HepG2 (cell line): ENCODE data around the gene GRIN2D. TPM values are rescaled to one million over a fixed set of nuclear protein-coding genes. Genes with fewer than 3 reads are reported as not detected.

Experiments
- CCDC6 ChIP-seq: sonication (generic); formaldehyde crosslinking; IDR thresholded peaks from 2 replicates; pipeline ENCODE4 v1.8.1; 2022; ENCODE audit warnings: mild to moderate bottlenecking, missing genetic modification reagents, moderate library complexity
- EP300 ChIP-seq, 3 experiments: sonication (generic) in 1 of 3; formaldehyde crosslinking in 1 of 3; IDR thresholded peaks; 2 replicates each; pipeline versions ENCODE4 v1.5.1 to v1.6.1; 2011 to 2020; ENCODE audit warnings: low read depth in 2 of 3, low read length in 2 of 3, borderline replicate concordance in 1 of 3, improper control_type of control experiment in 1 of 3, mild to moderate bottlenecking in 1 of 3, missing genetic modification reagents in 1 of 3, moderate library complexity in 1 of 3
- ESRRA ChIP-seq: sonication (generic); formaldehyde crosslinking; IDR thresholded peaks from 2 replicates; pipeline ENCODE4 v1.5.1; 2020; ENCODE audit warnings: mild to moderate bottlenecking, low read depth, missing genetic modification reagents
- GABPB1 ChIP-seq: IDR thresholded peaks from 2 replicates; pipeline ENCODE4 v1.6.1; 2016; ENCODE audit warnings: mild to moderate bottlenecking, missing genetic modification reagents, moderate library complexity, missing compliant biosample characterization
- GZF1 ChIP-seq: sonication (generic); formaldehyde crosslinking; IDR thresholded peaks from 2 replicates; pipeline ENCODE4 v1.5.1; 2020; ENCODE audit warnings: mild to moderate bottlenecking, missing genetic modification reagents
- HOXA3 ChIP-seq: sonication (generic); formaldehyde crosslinking; IDR thresholded peaks from 2 replicates; pipeline ENCODE4 v1.5.0; 2020; ENCODE audit warnings: missing genetic modification reagents
- HOXD1 ChIP-seq: sonication (generic); formaldehyde crosslinking; IDR thresholded peaks from 2 replicates; pipeline ENCODE4 v1.5.0; 2020; ENCODE audit warnings: missing genetic modification reagents
- KDM5B ChIP-seq: sonication (generic); formaldehyde crosslinking; IDR thresholded peaks from 2 replicates; pipeline ENCODE4 v1.4.0; 2020; ENCODE audit warnings: missing genetic modification reagents, mild to moderate bottlenecking, borderline replicate concordance
- PHF21A ChIP-seq: sonication (generic); formaldehyde crosslinking; IDR thresholded peaks from 2 replicates; pipeline ENCODE4 v1.5.0; 2020; ENCODE audit warnings: mild to moderate bottlenecking, missing genetic modification reagents
- RBM22 ChIP-seq: fragments of 200-400 bp; formaldehyde crosslinking; optimal IDR thresholded peaks from 2 replicates; pipeline ENCODE3; 2017; ENCODE audit warnings: mild to moderate bottlenecking, low read length, moderate library complexity
- SMARCE1 ChIP-seq: fragments of 450-650 bp; IDR thresholded peaks from 2 replicates; pipeline ENCODE4 v1.6.1; 2017; ENCODE audit warnings: borderline replicate concordance
- SMYD3 ChIP-seq: sonication (generic); formaldehyde crosslinking; IDR thresholded peaks from 2 replicates; pipeline ENCODE4 v1.8.1; 2023; ENCODE audit warnings: mild to moderate bottlenecking, missing genetic modification reagents
- ZFP62 ChIP-seq: sonication (generic); formaldehyde crosslinking; IDR thresholded peaks from 2 replicates; pipeline ENCODE4 v1.4.0; 2020; ENCODE audit warnings: missing genetic modification reagents
- ZKSCAN5 ChIP-seq: sonication (generic); formaldehyde crosslinking; IDR thresholded peaks from 2 replicates; pipeline ENCODE4 v1.5.1; 2020; ENCODE audit warnings: mild to moderate bottlenecking, missing genetic modification reagents
- ZNF260 ChIP-seq: sonication (generic); formaldehyde crosslinking; IDR thresholded peaks from 2 replicates; pipeline ENCODE4 v1.4.0; 2020; ENCODE audit warnings: missing genetic modification reagents, low read depth, mild to moderate bottlenecking, borderline replicate concordance
- ZNF430 ChIP-seq: sonication (generic); formaldehyde crosslinking; IDR thresholded peaks from 2 replicates; pipeline ENCODE4 v1.9.0; 2021; ENCODE audit warnings: mild to moderate bottlenecking, missing genetic modification reagents
- polyA plus RNA-seq, 8 experiments: library from polyadenylated mRNA; depleted of rRNA in 3 of 8; stranded (reverse) in 7 of 8; unstranded in 1 of 8; fragments of >200 nt; fragmentation: Illumina TruSeq in 4 of 8; extraction: Trizol in 4 of 8; gene quantifications; 2 replicates each; pipeline versions ENCODE4 v1.2.1 to v1.2.3, GENCODE V29; 2011 to 2016; ENCODE audit warnings: low read depth in 4 of 8, missing spikeins in 1 of 8, mixed read lengths in 1 of 8; ENCODE audit not compliant: insufficient read depth in 1 of 8
- total RNA-seq, 5 experiments: library from RNA; depleted of rRNA; stranded (reverse); fragments of >200 nt; fragmentation: Illumina TruSeq; extraction: Trizol; gene quantifications; 2 replicates each; pipeline ENCODE4 v1.2.3, GENCODE V29; 2016; ENCODE audit warnings: low read depth in 1 of 5
- TF ChIP-seq, protein P1 (sequence below): sonication (generic); formaldehyde crosslinking; IDR thresholded peaks from 2 replicates; pipeline ENCODE4 v1.4.0; 2020; ENCODE audit warnings: missing genetic modification reagents, borderline replicate concordance
- TF ChIP-seq, protein P2 (sequence below), 2 experiments: sonication (generic) in 1 of 2; formaldehyde crosslinking in 1 of 2; IDR thresholded peaks; 2 replicates each; pipeline versions ENCODE4 v1.6.1 to v1.9.0; 2014 to 2022; ENCODE audit warnings: antibody characterized with exemption in 1 of 2, borderline replicate concordance in 1 of 2, inconsistent platforms in 1 of 2, low read depth in 1 of 2, missing genetic modification reagents in 1 of 2
- TF ChIP-seq, protein P3 (sequence below): sonication (generic); formaldehyde crosslinking; IDR thresholded peaks from 2 replicates; pipeline ENCODE4 v1.8.1; 2023; ENCODE audit warnings: missing genetic modification reagents, mild to moderate bottlenecking, borderline replicate concordance

GRIN2D gene
- total and polyA plus RNA-seq, 2 of the 13 experiments (the other 11 are each of a cell fraction or from before 2014, with no cell fraction given): 0.02 to 0.13 TPM

DNA sequence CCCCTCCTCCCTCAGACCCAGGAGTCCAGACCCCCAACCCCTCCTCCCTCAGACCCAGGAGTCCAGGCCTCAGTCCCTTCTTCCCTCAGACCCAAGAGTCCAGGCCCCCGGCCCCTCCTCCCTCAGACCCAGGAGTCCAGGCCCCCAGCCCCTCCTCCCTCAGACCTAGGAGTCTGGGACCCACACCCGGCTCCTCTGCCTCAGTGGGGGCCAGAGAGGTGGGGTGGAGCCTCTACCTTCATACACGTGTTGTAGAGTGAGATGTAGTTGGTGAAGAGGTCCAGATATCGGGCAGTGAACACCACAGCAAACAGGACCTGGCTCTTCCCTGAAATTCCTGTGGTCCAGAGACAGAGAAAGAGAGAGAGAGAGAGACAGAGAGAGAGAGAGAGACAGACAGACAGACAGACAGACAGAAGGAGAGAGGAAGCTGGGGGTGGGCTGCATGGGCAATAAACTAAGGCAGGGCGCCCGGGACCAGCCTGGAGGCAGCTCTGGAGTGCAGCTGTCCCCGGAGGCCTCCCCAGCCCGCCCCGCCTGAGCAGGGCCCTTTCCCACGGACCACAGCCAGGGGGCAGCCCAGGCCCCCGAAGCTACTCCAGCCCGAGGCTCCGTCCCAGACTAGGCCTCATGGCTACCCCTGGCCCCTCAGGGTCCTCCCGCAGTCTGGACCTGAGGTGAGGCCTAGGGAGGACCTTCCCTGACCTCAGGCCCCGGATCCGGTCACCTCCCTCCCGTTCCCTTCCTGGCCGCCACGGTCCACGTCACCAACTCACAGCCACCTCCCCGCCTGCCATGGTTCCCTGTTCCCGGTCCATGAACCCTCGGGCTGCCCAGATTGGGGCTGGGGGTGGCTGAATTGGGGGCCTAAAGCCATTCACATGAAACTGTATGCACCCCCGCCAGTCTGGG is 3.0 kb upstream of the GRIN2D start (continued):
- TF ChIP-seq GZF1 (CRISPR knock-in tag) (no peak), ESRRA (CRISPR knock-in tag) (no peak), ZKSCAN5 (CRISPR knock-in tag) (0 out of 2 replicates have a peak, but pooled peaks have one; percentile 67), RBM22 (peak; percentile 18), ZFP62 (CRISPR knock-in tag) (no peak), CCDC6 (CRISPR knock-in tag) (no peak; the same call in 1 of the 2 replicates), GABPB1 (CRISPR knock-in tag) (peak; percentile 76; the same call in 1 of the 2 replicates), HOXD1 (0 out of 2 replicates have a peak, but pooled peaks have one; percentile 34), EP300 (IDR thresholded peaks at IDR 0.05; ENCODE audit: low read depth in 2 of 2, low read length in 2 of 2) (no peak), EP300 (CRISPR knock-in tag; IDR thresholded peaks at IDR 0.05; ENCODE audit: borderline replicate concordance) (no peak), SMYD3 (peak; percentile 12; the same call in 1 of the 2 replicates), HOXA3 (CRISPR knock-in tag) (peak; percentile 64; the same call in 1 of the 2 replicates), KDM5B (CRISPR knock-in tag) (no peak), SMARCE1 (no peak), PHF21A (CRISPR knock-in tag) (no peak), ZNF260 (no peak), ZNF430 (CRISPR knock-in tag) (peak; percentile 90)
- TF ChIP-seq, protein P1, sequence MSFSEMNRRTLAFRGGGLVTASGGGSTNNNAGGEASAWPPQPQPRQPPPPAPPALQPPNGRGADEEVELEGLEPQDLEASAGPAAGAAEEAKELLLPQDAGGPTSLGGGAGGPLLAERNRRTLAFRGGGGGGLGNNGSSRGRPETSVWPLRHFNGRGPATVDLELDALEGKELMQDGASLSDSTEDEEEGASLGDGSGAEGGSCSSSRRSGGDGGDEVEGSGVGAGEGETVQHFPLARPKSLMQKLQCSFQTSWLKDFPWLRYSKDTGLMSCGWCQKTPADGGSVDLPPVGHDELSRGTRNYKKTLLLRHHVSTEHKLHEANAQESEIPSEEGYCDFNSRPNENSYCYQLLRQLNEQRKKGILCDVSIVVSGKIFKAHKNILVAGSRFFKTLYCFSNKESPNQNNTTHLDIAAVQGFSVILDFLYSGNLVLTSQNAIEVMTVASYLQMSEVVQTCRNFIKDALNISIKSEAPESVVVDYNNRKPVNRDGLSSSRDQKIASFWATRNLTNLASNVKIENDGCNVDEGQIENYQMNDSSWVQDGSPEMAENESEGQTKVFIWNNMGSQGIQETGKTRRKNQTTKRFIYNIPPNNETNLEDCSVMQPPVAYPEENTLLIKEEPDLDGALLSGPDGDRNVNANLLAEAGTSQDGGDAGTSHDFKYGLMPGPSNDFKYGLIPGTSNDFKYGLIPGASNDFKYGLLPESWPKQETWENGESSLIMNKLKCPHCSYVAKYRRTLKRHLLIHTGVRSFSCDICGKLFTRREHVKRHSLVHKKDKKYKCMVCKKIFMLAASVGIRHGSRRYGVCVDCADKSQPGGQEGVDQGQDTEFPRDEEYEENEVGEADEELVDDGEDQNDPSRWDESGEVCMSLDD (CRISPR knock-in tag): no peak
- TF ChIP-seq, protein P2, sequence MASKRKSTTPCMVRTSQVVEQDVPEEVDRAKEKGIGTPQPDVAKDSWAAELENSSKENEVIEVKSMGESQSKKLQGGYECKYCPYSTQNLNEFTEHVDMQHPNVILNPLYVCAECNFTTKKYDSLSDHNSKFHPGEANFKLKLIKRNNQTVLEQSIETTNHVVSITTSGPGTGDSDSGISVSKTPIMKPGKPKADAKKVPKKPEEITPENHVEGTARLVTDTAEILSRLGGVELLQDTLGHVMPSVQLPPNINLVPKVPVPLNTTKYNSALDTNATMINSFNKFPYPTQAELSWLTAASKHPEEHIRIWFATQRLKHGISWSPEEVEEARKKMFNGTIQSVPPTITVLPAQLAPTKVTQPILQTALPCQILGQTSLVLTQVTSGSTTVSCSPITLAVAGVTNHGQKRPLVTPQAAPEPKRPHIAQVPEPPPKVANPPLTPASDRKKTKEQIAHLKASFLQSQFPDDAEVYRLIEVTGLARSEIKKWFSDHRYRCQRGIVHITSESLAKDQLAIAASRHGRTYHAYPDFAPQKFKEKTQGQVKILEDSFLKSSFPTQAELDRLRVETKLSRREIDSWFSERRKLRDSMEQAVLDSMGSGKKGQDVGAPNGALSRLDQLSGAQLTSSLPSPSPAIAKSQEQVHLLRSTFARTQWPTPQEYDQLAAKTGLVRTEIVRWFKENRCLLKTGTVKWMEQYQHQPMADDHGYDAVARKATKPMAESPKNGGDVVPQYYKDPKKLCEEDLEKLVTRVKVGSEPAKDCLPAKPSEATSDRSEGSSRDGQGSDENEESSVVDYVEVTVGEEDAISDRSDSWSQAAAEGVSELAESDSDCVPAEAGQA (IDR thresholded peaks at IDR 0.05; ENCODE audit: low read depth): no peak
- TF ChIP-seq, protein P2 (CRISPR knock-in tag; IDR thresholded peaks at IDR 0.05; ENCODE audit: borderline replicate concordance): peak; percentile 87
- TF ChIP-seq, protein P3, sequence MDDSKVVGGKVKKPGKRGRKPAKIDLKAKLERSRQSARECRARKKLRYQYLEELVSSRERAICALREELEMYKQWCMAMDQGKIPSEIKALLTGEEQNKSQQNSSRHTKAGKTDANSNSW (CRISPR knock-in tag): peak; percentile 88; the same call in 1 of the 2 replicates
